Mesothelial cell of epicardium (in vitro differentiated cells): ENCODE data around the gene KCTD11. TPM values are rescaled to one million over a fixed set of nuclear protein-coding genes. Genes with fewer than 3 reads are reported as not detected.

Source experiments
- DNase-seq, 2 experiments: peaks; one replicate each; pipeline ENCODE4 v3.0.0; 2021; ENCODE audit warnings: low spot score in 2 of 2; ENCODE audit not compliant: unreplicated experiment in 2 of 2
- H3K27ac Mint-ChIP-seq: 2 replicates; pipeline ENCODE4 v1.8.0; 2021; ENCODE audit warnings: mixed read lengths
- H3K27me3 Mint-ChIP-seq: 2 replicates; pipeline ENCODE4 v1.8.0; 2021; ENCODE audit warnings: low read depth, mixed read lengths
- H3K36me3 Mint-ChIP-seq: 2 replicates; pipeline ENCODE4 v1.8.0; 2021; ENCODE audit warnings: mixed read lengths
- H3K4me1 Mint-ChIP-seq: 2 replicates; pipeline ENCODE4 v1.8.0; 2021; ENCODE audit warnings: mixed read lengths
- H3K4me3 Mint-ChIP-seq: 2 replicates; pipeline ENCODE4 v1.8.0; 2021; ENCODE audit warnings: mild to moderate bottlenecking, moderate library complexity, mixed read lengths
- H3K9me3 Mint-ChIP-seq: 2 replicates; pipeline ENCODE4 v1.8.0; 2021; ENCODE audit warnings: mixed read lengths
- total RNA-seq: library from RNA; stranded (reverse); gene quantifications from 3 replicates; pipeline ENCODE4 v1.2.1, GENCODE V29; 2021
- TF ChIP-seq, protein P1 (sequence below): fragments of 200-600 bp; sonication (generic); IDR thresholded peaks from one replicate; pipeline ENCODE4 v1.5.0; 2021; ENCODE audit warnings: antibody characterized with exemption; ENCODE audit not compliant: unreplicated experiment

The KCTD11 gene
- 17.3 to 18.8 TPM (median 17.7 TPM) in 3 replicates for total RNA-seq

DNA sequence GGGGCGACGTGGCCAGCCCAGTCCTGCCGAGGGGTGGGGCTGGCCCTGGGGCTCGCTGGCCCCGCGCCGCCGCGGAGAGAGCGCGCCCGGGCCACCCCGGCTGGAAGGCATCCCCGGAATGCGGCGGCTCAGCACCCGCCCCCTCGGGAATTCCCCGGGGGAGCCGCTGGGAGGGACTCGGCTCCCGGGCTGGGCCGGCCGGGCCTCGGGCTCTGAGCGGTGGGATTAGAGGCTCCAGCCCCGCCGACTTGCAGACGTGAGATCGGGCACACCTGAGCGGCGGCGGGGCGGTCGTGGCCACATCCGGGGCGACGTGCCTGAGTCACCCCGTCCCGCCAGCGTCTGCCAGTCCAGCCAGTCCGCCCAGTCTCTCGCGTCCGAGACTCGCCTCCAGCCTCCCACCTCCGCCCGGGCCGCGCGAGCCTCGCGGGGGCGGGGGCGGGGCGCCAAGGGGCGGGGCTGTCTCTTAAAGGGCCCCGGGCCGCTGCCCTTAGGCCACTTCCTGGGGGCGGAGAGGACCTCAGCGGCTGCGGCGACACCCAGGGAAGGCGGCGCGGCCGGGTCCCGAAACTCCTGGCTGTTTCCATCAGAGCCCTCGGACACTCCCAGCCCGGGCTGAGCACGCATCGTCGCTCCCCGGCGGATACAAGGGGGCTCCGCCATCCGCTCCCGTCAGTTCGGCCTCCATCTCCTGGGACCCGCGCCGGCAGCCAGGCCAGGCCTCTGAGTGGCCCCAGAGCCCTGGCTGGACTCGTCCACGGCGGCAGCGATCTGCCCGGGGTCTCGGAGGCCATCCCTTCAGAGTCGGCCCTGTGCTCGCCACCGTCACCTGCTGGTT, at the start of gene KCTD11:
KCTD11 (plus strand) TSS at position 498 of the 838 bp plus-strand sequence.
- Mint-ChIP-seq H3K27me3 (no peaks in the 10 kb centered on the region), H3K36me3 (no peaks in the 10 kb centered on the region), H3K9me3 (no peaks in the 10 kb centered on the region), H3K27ac (peak within 1 kb of the TSS; percentile 98), H3K4me3 (peak within 1 kb of the TSS; percentile 86), H3K4me1 (peaks cover 58% of the 10 kb centered on the region)
- TF ChIP-seq, protein P1, sequence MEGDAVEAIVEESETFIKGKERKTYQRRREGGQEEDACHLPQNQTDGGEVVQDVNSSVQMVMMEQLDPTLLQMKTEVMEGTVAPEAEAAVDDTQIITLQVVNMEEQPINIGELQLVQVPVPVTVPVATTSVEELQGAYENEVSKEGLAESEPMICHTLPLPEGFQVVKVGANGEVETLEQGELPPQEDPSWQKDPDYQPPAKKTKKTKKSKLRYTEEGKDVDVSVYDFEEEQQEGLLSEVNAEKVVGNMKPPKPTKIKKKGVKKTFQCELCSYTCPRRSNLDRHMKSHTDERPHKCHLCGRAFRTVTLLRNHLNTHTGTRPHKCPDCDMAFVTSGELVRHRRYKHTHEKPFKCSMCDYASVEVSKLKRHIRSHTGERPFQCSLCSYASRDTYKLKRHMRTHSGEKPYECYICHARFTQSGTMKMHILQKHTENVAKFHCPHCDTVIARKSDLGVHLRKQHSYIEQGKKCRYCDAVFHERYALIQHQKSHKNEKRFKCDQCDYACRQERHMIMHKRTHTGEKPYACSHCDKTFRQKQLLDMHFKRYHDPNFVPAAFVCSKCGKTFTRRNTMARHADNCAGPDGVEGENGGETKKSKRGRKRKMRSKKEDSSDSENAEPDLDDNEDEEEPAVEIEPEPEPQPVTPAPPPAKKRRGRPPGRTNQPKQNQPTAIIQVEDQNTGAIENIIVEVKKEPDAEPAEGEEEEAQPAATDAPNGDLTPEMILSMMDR, result no peak
- peak; percentile 88 to 92 for DNase-seq

DNA sequence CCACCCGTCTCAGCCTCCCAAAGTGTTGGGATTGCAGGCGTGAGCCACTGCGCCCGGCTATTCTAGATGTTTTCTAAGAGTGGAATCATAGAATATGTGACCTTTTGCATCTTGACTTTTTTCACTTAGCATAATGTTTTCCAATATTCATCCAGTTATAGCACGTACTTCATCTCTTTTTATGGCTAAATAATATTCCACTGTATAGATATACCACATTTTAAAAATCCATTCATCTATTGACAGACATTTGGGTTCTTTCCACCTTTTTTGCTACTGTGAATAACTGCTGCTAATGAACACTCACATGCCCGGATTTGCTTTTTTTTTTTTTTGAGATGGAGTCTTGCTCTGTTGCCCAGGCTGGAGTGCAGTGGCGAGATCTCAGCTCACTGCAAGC, 47.8 kb upstream of the KCTD11 start:
- no peak for DNase-seq
- no peak overlapping the region for H3K4me3 Mint-ChIP-seq
- no peaks in the 10 kb centered on the region for H3K9me3 Mint-ChIP-seq
- H3K4me1 Mint-ChIP-seq, result peaks cover 11% of the 10 kb centered on the region
- no peaks in the 10 kb centered on the region for H3K36me3 Mint-ChIP-seq
- peaks cover 7% of the 10 kb centered on the region for H3K27me3 Mint-ChIP-seq
- H3K27ac Mint-ChIP-seq, result no peak overlapping the region
- TF ChIP-seq, protein P1, result no peak

DNA sequence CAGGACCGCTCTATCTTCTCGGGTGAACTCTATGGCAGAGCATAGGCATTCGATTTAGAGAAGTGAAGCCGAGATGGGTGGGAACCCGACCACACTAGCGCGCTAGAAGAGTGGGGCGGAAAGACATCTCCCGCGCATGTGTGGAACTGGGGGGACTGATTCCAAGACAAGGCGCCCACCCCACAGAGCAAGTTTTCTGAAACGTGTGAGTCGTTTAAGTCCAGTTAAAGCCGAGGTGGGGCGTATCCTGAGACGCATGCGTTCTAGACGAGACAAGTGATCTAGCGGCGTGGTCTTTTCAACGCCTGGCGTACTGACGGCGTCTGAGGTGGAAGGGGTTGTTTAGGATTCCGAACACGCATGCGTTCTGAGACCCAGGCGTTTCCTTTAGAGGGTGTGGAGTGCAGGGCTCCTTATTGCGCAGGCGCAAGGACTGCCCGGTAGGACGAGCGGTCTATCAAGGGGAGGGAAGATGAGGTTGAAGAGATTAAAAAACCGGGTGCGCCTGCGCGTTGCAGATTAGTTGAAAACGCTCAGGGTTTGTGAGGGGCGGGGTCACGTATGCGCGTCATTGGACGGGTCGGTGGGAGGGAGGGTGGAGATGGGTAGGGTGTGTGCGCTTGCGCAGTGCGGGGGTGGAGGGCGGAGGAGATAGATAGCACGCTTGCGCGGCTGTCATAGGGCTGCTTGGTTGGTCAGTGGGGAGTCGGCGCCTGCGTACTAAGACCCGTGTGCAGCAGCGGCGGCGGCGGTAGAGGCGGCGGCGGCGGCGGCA, 44.9 kb upstream of the KCTD11 start, which contains the start of gene EIF5A:
EIF5A (plus strand) TSS at position 718 of the 775 bp plus-strand sequence. CDS start 2,008 bp downstream, outside the sequence.
- Mint-ChIP-seq H3K4me1 (peaks cover 27% of the 10 kb centered on the region), H3K9me3 (no peaks in the 10 kb centered on the region), H3K4me3 (peak within 1 kb of the TSS; percentile 80), H3K36me3 (peaks cover 17% of the 10 kb centered on the region), H3K27ac (peak within 1 kb of the TSS; percentile 97), H3K27me3 (no peaks in the 10 kb centered on the region)
- DNase-seq, result peak; percentile 100
- TF ChIP-seq, protein P1, result no peak

DNA sequence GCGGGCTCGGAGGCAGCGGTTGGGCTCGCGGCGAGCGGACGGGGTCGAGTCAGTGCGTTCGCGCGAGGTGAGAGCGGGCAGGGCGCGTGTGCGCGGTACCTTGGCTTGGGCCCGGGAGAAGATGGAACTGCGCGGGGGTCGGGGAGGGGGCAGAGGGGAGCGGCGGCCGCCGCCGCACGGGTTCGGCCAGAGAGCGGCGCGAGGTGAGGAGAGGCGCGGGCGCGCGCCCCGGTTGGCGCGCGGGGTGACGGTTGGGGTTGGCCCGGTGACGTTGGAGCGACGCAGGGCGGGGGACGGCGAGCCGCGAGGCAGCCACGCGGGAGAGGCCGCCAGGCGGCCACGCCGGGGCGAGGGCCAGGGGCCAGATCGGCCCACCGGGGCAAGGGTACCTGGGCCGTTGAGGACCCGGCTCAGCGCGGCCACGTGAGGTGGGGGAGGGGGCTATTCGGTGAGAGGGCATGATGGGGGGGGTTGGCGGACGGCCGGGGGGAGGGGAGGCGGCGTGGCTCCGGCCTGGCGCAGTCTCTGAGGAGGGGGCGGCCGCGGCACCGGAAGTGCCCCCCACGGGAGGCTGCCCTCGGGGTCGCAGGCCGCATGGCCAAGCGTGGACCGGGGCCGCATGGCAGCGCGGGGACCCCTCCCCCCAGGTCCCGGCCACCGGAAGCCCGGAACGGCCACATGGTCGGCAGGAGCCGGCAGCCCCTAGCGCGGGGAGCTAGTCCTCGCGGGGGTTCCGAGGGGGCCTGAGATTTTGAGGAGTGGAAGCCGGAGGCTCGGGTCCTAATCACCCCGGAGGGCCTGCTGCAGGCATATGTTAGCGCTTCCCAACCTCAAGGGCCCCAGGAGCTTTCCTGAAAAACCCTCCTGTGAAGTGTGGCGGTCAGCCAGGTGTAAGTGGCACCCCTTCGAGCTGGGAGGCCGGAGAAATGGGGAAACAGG, 44.0 kb upstream of the KCTD11 start:
- peaks cover 27% of the 10 kb centered on the region for H3K4me1 Mint-ChIP-seq
- H3K9me3 Mint-ChIP-seq, result no peaks in the 10 kb centered on the region
- TF ChIP-seq, protein P1, result no peak
- H3K27ac Mint-ChIP-seq, result peak overlapping the region; percentile 97
- H3K36me3 Mint-ChIP-seq, result peaks cover 23% of the 10 kb centered on the region
- H3K4me3 Mint-ChIP-seq, result peak overlapping the region; percentile 80
- no peaks in the 10 kb centered on the region for H3K27me3 Mint-ChIP-seq
- DNase-seq, result no peak
